NCI-H1105 (cell line): ENCODE data around the gene CRYBA4.

Experiments used
- DNase-seq: peaks from one replicate; lab custom pipeline; 2025; lab: John Stamatoyannopoulos, UW

CRYBA4 gene

DNA sequence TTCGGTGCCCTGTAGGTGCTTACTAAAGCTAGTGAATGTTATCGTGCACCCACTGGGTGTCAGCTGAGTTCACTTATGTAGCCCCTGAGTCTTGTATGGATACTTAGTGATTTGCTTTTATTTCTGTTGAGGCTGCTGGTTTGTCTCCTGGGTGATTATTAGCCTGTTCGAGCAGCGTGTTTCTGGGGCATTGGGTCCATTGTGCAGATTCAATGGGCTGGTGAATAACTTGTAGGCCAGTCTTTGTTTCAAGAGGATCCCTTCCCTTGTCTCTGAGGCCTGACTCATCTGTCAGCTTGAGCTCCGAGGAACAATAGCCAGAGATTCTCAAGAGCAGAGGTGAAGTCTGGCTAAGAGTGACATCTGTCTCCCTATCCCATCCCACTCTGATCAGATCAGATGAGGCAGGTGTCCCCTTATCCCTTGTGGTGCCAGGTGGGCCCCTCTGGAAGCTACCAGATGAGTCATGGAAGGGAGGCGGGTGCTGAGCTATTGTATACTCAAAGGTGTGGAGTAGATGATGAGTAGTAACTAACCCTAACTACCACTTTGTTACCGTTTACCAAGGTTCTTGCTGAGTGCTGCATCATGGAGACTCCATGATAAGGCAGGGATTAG, 39.3 kb downstream of the CRYBA4 start:
- DNase-seq: no peak

- DNase-seq: no peak
Observed at GRCh38 chr22:26662160-26662559, 40.4 kb downstream of the CRYBA4 start.

- DNase-seq: no peak
Observed at GRCh38 chr22:26663374-26663923, 41.7 kb downstream of the CRYBA4 start.

GRCh38 chr22:26665813-26666231, 44.1 kb downstream of the CRYBA4 start:
- DNase-seq: no peak

DNA sequence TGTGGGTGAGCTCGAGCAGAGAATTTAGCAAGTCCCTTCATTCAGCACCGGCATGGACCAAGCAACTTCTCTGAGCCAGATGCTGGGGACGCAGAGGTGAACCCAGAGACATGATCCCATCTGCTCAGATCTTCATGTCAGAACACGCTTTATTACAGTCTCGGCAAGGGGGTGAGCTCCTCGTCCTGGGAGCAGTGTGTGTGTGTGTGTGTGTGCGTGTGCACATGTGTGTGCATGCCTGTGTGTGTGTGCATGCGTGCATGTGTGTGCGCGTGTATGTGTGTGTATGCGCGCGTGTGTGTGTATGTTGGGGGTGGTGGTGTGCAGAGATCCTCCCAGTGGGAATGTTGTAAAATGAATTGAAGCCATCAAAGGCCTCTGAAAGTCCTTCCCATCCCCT, 45.4 kb downstream of the CRYBA4 start:
- DNase-seq: no peak

- no peak for DNase-seq
Observed at GRCh38 chr22:26669060-26669481, 47.3 kb downstream of the CRYBA4 start.

GRCh38 chr22:26670459-26670858, 48.7 kb downstream of the CRYBA4 start:
- DNase-seq: no peak

DNA sequence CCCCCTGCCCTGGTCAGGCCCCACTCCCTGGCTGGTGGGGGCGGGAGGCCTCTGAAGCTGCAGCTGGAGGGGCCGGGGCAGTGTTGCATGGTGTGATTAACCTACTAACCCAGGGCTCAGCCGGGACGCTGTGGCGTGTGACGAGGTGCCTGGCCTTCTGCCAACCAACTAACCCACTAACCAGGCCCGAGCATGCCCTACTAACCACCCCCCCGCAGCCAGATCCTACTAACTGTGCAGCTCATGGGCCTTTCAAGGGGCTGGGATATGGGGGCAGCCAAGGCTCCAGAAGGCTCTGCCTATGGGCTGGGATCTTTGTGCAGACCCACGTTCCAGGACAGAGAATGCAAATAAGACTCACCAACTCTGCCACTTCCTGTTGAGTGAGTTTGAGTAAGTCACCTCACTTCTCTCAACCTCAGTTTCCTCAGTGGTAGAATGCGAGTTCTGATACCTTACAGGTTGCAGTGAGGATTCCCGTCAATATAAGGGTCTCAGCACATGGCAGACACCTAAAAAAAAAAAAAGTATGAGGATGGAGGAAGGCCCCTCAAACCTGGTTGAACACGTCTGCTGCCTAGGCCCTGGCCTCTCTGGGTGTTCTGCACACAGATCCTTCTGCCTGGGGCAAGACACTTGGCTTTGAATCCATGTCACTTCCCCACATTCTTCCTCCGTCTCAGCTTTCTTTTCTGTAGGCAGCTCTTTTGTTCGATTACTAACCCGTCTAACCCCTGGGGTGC, 49.7 kb downstream of the CRYBA4 start:
- DNase-seq: peak; percentile 66

- no peak for DNase-seq
Observed at GRCh38 chr22:26672060-26672471, 50.3 kb downstream of the CRYBA4 start.

GRCh38 chr22:26672590-26673468, 51.1 kb downstream of the CRYBA4 start:
- peak; percentile 97 for DNase-seq

- no peak for DNase-seq
Observed at GRCh38 chr22:26673486-26673885, 51.7 kb downstream of the CRYBA4 start.

DNA sequence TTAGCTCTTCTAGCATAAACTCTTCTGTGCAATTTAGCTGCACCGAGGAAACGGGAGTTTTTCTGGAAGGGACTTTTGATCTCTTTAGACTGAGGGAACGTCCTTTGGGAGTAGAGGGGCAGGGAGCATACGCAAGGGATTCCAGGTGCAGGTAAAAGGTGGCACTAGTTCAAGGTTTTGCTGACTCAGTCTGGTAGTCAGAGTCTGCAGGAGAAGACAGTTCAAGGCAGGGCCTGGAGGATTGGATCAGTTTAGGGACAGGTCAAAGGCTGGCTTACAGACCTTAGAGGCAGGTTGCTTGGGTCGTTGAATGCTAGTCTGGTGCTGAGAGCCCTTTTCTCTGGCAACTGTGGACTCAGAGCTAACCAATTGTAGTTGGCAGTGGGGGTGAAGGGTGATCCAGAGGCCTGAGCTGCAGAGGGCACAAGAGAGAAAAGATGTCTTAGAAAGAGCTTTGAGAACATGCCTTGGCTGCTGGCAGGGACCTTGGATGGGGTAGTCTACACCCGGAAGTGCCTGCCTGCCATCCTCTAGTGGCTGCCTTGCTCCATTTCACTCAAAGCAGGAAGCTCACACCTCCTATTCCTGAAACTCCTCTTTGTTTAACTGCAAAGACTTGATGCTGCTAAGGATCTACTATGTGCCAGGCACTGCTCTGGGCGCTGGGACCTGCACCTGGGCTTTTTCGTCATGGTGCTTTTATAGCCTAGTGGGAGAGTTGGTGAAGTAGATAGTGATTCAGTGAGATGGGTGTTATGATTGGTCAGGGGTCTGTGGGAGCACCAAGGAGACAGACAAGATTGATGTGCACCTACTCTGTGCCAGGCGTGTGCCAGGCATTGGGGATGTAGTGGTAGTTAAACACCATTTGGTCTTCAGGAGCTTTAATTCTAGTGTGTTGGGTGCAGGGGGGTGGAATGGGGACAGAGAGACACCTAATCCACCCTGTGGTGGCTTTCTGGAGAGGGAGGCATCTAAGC, 52.7 kb downstream of the CRYBA4 start:
- no peak for DNase-seq

DNA sequence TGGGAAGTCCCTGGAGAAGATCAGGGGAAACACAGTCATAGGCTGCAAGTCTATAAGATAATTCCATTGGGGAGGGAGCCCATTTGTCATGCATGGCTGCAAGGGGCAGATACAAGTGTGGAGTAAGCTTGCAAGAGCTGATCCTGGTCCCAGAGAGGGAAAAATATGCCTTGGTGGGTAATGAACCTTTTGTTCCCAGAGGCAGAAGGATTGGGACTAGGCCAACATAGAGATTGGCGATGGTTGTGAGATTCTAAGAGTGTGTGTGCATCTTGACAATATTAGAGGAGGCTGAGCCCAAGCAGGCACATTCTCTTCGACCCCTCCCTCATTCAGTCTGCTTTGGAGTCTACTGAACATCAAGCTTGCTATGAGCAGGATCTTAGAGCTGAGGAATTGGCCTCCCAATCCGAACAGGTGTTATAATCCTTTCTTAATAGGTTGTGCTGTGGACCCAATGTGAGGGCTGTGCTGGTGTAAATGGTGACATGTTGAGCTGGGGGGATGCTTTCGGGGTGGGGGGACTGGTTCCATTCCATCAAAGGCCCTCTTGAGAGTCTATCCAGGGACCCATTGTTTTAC, 54.0 kb downstream of the CRYBA4 start:
- DNase-seq: no peak

DNA sequence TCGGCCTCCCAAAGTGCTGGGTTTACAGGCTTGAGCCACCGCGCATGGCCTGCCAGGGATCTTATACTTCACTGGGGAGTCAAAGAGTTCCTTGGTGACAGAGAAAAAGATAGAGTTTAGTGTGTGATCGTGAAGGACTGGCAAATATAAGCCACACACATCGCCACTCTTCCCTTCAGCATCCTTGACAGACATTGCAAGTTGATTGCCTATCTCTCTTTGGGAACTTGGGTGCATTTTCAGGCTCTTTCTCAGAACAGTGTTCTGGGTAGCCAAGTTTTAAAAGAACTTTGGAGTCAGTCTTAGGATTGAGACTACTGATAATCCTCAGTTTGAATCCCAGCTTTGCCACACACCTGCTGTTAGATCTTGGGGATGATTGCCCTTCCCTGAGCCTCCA, 55.5 kb downstream of the CRYBA4 start:
- DNase-seq: no peak

DNA sequence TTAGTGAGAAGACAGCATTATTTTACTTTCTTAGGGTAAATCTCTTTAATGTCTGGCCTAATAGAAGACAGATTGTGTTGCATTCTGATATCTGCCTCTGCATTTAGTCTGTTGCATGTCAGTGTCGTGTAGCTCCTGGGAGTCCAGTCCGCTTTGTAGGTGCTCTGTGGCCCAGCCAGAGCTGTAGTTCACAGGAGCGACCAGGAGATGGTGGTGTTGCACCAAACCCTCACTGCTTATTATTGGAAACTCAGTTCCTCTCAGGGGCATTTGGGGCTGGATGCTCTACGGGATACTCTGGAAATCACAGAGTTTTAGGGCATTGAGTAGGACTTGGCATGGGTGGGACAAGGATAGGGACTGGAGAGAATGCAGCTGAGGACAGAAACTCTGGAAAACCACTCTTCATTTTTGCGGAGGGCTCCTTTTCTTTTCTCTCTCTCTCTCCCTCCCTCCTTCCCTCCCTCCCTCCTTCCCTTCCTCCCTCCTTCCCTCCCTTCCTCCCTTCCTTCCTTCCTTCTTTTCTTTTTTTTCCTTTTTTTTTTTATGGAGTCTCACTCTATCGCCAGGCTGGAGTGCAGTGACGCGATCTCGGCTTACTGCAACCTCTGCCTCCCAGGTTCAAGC, 57.4 kb downstream of the CRYBA4 start:
- DNase-seq: peak; percentile 31
